H4 (cell line): ENCODE results near the gene RBFOX2. TPM values are rescaled to one million over a fixed set of nuclear protein-coding genes. Genes with fewer than 3 reads are reported as not detected.

Source experiments
- DNase-seq: peaks from one replicate; pipeline ENCODE4 v3.0.0-alpha.2; 2015; ENCODE audit warnings: low spot score
- total RNA-seq: library from RNA; depleted of rRNA; stranded (reverse); fragments of >200 nt; shearing (Covaris generic); gene quantifications from 2 replicates; pipeline ENCODE4 v1.2.3, GENCODE V29; 2014

Gene RBFOX2
- total RNA-seq, 1 experiment from 2014 or later, result 55.3 TPM

GRCh38 chr22:35866651-35867050, 162.0 kb downstream of the RBFOX2 start:
- no peak for DNase-seq

- DNase-seq, result no peak
Observed at GRCh38 chr22:35864545-35865165, 164.0 kb downstream of the RBFOX2 start.

- DNase-seq, result no peak
Observed at GRCh38 chr22:35863432-35863831, 165.2 kb downstream of the RBFOX2 start.

GRCh38 chr22:35862697-35863096, 165.9 kb downstream of the RBFOX2 start:
- DNase-seq, result no peak

GRCh38 chr22:35861451-35861850, 167.2 kb downstream of the RBFOX2 start:
- DNase-seq, result no peak

- DNase-seq, result no peak
Observed at GRCh38 chr22:35860837-35861236, 167.8 kb downstream of the RBFOX2 start.

GRCh38 chr22:35860087-35860733, 168.4 kb downstream of the RBFOX2 start:
- no peak for DNase-seq

GRCh38 chr22:35854334-35854733, 174.3 kb downstream of the RBFOX2 start:
- DNase-seq, result no peak

GRCh38 chr22:35852076-35852475, 176.5 kb downstream of the RBFOX2 start:
- no peak for DNase-seq

GRCh38 chr22:35850831-35851230, 177.8 kb downstream of the RBFOX2 start:
- DNase-seq, result no peak

GRCh38 chr22:35846804-35847203, 181.8 kb downstream of the RBFOX2 start:
- no peak for DNase-seq

GRCh38 chr22:35844886-35845285, 183.7 kb downstream of the RBFOX2 start:
- DNase-seq, result no peak

GRCh38 chr22:35842954-35843353, 185.7 kb downstream of the RBFOX2 start:
- DNase-seq, result peak; percentile 55

GRCh38 chr22:35842519-35842913, 186.1 kb downstream of the RBFOX2 start:
- no peak for DNase-seq

GRCh38 chr22:35841907-35842518, 186.6 kb downstream of the RBFOX2 start:
- DNase-seq, result no peak

GRCh38 chr22:35840302-35840739, 188.3 kb downstream of the RBFOX2 start:
- DNase-seq, result peak; percentile 94

GRCh38 chr22:35839841-35840301, 188.8 kb downstream of the RBFOX2 start:
- peak; percentile 5 for DNase-seq

- peak; percentile 63 for DNase-seq
Observed at GRCh38 chr22:35838855-35839576, 189.6 kb downstream of the RBFOX2 start.

GRCh38 chr22:35837101-35837727, 191.4 kb downstream of the RBFOX2 start:
- DNase-seq, result no peak

GRCh38 chr22:35835998-35836691, 192.5 kb downstream of the RBFOX2 start:
- peak; percentile 85 for DNase-seq
